SU-DHL-6 (cell line): ENCODE results near the gene SLC24A3.

ENCODE experiments used
- H2AFZ ChIP-seq: fragments of 200-600 bp; sonication (generic); 2 replicates; pipeline ENCODE4 v1.6.1; 2014; ENCODE audit warnings: low read depth, mild to moderate bottlenecking, moderate library complexity, mixed read lengths, antibody characterized with exemption, low read length; ENCODE audit not compliant: severe bottlenecking
- H3F3A ChIP-seq: fragments of 200-600 bp; shearing (Covaris generic); 2 replicates; pipeline ENCODE4 v1.6.0; 2016; ENCODE audit warnings: antibody characterized with exemption, mild to moderate bottlenecking; ENCODE audit not compliant: insufficient read depth
- H3K27ac ChIP-seq: fragments of 200-600 bp; sonication (generic); 2 replicates; pipeline ENCODE4 v1.5.1; 2016; ENCODE audit warnings: low read depth, mild to moderate bottlenecking, low read length, moderate library complexity, mixed read lengths
- H3K27me3 ChIP-seq: fragments of 200-600 bp; sonication (generic), shearing (Covaris generic); 2 replicates; pipeline ENCODE4 v1.6.0; 2014; ENCODE audit warnings: mild to moderate bottlenecking, low read length
- H3K36me3 ChIP-seq: fragments of 200-600 bp; sonication (generic); 2 replicates; pipeline ENCODE4 v1.6.1; 2014; ENCODE audit warnings: mild to moderate bottlenecking, low read length, mixed read lengths
- H3K4me2 ChIP-seq: fragments of 300-600, 200-600 bp; shearing (Covaris generic), sonication (generic); 2 replicates; pipeline ENCODE4 v1.6.0; 2014; ENCODE audit warnings: low read length, low read depth, mild to moderate bottlenecking; ENCODE audit not compliant: poor library complexity, severe bottlenecking
- H3K4me3 ChIP-seq: fragments of 200-600 bp; sonication (generic); 2 replicates; pipeline ENCODE4 v1.5.1; 2014; ENCODE audit warnings: antibody characterized with exemption, low read length, mild to moderate bottlenecking, mixed read lengths; ENCODE audit not compliant: insufficient read depth, poor library complexity, severe bottlenecking
- H3K79me2 ChIP-seq: fragments of 200-600 bp; sonication (generic); 2 replicates; pipeline ENCODE4 v1.6.1; 2014; ENCODE audit warnings: mild to moderate bottlenecking, low read length, moderate library complexity; ENCODE audit not compliant: insufficient read depth
- H3K9ac ChIP-seq: fragments of 200-600 bp; sonication (generic); 2 replicates; pipeline ENCODE4 v1.7.0; 2014; ENCODE audit warnings: mild to moderate bottlenecking, low read length
- H3K9me2 ChIP-seq: fragments of 200-600 bp; sonication (generic); replicated peaks from 2 replicates; pipeline ENCODE4 v1.6.1; 2014; ENCODE audit warnings: low read length; ENCODE audit not compliant: insufficient read depth
- H3K9me3 ChIP-seq: fragments of 200-600 bp; sonication (generic); 2 replicates; pipeline ENCODE4 v1.6.1; 2014; ENCODE audit warnings: low read length, mixed read lengths; ENCODE audit not compliant: insufficient read depth
- H4K20me1 ChIP-seq: fragments of 200-600 bp; sonication (generic); 2 replicates; pipeline ENCODE4 v1.6.1; 2014; ENCODE audit warnings: low read depth, mild to moderate bottlenecking, antibody characterized with exemption, low read length, moderate library complexity, mixed read lengths
- EZH2phosphoT487 ChIP-seq: fragments of 200-600 bp; sonication (generic), shearing (Covaris generic); conservative IDR thresholded peaks from 2 replicates; pipeline ENCODE4 v1.6.1; 2018; ENCODE audit warnings: mild to moderate bottlenecking, antibody characterized with exemption, low read length, moderate library complexity, mixed read lengths
- TF ChIP-seq, protein P1 (sequence below): fragments of 200-600 bp; sonication (generic); IDR thresholded peaks from one replicate; pipeline ENCODE4 v1.5.1; 2017; ENCODE audit warnings: antibody characterized with exemption, mild to moderate bottlenecking, low read length, moderate library complexity; ENCODE audit not compliant: insufficient read depth, poor library complexity, severe bottlenecking

Gene SLC24A3

DNA sequence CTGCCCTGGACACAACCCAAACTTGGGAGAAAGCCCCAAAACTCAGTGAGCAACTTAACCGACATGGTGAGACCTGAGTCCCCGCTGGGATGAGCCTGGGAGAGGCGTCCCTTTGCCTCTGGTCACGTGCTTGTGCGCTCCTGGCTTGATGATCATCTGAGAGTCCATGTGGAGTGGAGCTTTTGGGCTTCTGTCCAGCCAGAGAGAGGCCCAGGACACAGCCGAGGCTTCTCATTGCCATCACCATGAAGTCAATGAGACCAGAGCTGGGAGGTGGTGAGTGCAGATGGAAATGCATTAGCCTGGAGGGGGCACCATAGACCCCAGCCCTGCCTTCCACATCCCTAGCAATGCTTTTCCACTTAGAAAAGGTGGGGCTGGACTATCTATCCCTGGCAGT is 250.0 kb downstream of the SLC24A3 start:
- TF ChIP-seq EZH2phosphoT487: no peak
- TF ChIP-seq, protein P1, sequence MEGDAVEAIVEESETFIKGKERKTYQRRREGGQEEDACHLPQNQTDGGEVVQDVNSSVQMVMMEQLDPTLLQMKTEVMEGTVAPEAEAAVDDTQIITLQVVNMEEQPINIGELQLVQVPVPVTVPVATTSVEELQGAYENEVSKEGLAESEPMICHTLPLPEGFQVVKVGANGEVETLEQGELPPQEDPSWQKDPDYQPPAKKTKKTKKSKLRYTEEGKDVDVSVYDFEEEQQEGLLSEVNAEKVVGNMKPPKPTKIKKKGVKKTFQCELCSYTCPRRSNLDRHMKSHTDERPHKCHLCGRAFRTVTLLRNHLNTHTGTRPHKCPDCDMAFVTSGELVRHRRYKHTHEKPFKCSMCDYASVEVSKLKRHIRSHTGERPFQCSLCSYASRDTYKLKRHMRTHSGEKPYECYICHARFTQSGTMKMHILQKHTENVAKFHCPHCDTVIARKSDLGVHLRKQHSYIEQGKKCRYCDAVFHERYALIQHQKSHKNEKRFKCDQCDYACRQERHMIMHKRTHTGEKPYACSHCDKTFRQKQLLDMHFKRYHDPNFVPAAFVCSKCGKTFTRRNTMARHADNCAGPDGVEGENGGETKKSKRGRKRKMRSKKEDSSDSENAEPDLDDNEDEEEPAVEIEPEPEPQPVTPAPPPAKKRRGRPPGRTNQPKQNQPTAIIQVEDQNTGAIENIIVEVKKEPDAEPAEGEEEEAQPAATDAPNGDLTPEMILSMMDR: no peak

DNA sequence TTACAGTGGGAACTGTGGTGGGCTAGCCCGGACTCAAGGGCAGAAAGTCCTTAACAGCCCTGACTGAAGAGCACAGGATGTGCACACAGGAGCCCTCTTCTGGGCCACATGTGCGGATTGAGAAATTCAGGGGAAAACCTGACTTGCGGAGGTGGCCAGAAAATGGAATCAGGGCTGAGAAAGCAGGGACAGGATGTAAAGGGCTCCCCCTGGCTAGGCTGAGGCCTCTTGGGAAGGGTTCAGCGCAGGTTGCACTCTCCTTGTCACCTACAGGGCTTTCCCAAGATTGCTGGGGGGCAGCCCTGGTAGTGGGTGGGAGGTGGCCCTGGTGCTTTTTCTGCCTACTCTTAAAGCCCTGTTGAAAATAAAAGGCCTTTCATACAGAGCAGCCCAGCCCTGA is 251.2 kb downstream of the SLC24A3 start:
- TF ChIP-seq, protein P1: no peak
- no peak for TF ChIP-seq EZH2phosphoT487
- Histone ChIP-seq H3K4me2 (no peak overlapping the region), H3K27me3 (no peaks in the 10 kb centered on the region), H2AFZ (no peak overlapping the region), H3K36me3 (no peaks in the 10 kb centered on the region), H3K79me2 (no peaks in the 10 kb centered on the region), H3K9ac (no peak overlapping the region), H3F3A (no peaks in the 10 kb centered on the region), H4K20me1 (no peaks in the 10 kb centered on the region), H3K4me3 (no peak overlapping the region), H3K9me3 (no peaks in the 10 kb centered on the region), H3K27ac (no peak overlapping the region), H3K9me2 (no peaks in the 10 kb centered on the region)

More for the DNA sequence above, 250.0 kb downstream of the SLC24A3 start:
- Histone ChIP-seq H2AFZ (no peak overlapping the region), H4K20me1 (no peaks in the 10 kb centered on the region), H3K9ac (no peak overlapping the region), H3K4me2 (no peak overlapping the region), H3K36me3 (no peaks in the 10 kb centered on the region), H3F3A (no peaks in the 10 kb centered on the region), H3K79me2 (no peaks in the 10 kb centered on the region), H3K9me3 (no peaks in the 10 kb centered on the region), H3K9me2 (no peaks in the 10 kb centered on the region), H3K4me3 (no peak overlapping the region), H3K27ac (no peak overlapping the region), H3K27me3 (no peaks in the 10 kb centered on the region)

DNA sequence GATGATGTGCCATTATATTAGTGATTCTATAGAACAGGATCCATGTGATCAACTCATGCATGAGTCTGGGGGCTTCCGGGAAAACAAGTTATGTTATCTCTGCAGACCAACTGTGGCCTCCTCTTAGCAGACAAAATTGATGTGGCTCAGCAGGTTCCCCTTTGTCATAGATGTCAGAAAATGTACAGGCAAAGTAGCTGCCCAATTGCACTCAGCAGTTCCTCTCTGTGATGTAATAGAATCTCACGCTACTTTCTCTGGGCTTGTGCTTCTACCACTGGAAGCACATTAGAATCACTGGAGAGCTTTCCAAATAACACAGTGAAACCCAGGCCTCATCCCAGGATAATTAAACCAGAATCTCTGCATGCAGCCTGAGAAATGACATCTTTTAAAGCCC is 253.1 kb downstream of the SLC24A3 start:
- Histone ChIP-seq H3K36me3 (no peaks in the 10 kb centered on the region), H3K27me3 (no peaks in the 10 kb centered on the region), H3K4me2 (no peak overlapping the region), H3K27ac (no peak overlapping the region), H3K79me2 (no peaks in the 10 kb centered on the region), H3K4me3 (no peak overlapping the region), H3K9me3 (no peaks in the 10 kb centered on the region), H2AFZ (no peak overlapping the region), H3F3A (no peaks in the 10 kb centered on the region), H3K9me2 (no peaks in the 10 kb centered on the region), H3K9ac (no peak overlapping the region), H4K20me1 (no peaks in the 10 kb centered on the region)
- TF ChIP-seq EZH2phosphoT487: no peak
- TF ChIP-seq, protein P1: no peak
